Effector CD4-positive, alpha-beta T cell (primary cell): ENCODE results near the gene DIO3.

Source experiments
- DNase-seq: peaks from one replicate; pipeline ENCODE4 v3.0.0-alpha.2; 2020

Gene DIO3

DNA sequence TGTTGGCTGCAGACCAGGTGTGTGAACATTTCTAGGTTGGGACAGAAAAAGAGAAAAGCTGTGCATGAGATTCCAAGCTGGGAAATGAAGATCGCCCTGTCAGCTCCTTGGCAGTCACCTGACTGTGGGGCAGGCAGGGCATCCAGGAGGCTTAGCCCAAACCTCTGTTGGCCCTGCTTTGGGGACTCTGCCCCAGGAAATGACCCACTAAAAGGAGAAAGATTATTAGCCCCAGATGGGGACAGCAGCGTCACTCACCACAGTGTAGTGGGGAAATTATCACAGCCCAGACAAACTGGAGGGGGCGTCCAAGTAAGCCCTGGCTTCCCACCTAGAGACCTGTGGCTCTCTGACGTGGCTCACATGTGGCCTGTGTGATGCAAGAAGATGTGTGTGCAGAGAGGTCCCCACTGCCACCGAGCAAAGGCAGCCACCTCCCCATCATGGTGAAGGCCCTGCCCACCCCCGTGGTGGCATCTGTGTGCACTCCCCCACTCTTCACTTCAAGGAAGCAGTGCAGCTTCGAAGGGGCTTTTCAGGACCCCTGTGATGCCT is 39.1 kb downstream of the DIO3 start:
- DNase-seq, result no peak

- no peak for DNase-seq
Observed at GRCh38 chr14:101600891-101601605, 39.8 kb downstream of the DIO3 start.

DNA sequence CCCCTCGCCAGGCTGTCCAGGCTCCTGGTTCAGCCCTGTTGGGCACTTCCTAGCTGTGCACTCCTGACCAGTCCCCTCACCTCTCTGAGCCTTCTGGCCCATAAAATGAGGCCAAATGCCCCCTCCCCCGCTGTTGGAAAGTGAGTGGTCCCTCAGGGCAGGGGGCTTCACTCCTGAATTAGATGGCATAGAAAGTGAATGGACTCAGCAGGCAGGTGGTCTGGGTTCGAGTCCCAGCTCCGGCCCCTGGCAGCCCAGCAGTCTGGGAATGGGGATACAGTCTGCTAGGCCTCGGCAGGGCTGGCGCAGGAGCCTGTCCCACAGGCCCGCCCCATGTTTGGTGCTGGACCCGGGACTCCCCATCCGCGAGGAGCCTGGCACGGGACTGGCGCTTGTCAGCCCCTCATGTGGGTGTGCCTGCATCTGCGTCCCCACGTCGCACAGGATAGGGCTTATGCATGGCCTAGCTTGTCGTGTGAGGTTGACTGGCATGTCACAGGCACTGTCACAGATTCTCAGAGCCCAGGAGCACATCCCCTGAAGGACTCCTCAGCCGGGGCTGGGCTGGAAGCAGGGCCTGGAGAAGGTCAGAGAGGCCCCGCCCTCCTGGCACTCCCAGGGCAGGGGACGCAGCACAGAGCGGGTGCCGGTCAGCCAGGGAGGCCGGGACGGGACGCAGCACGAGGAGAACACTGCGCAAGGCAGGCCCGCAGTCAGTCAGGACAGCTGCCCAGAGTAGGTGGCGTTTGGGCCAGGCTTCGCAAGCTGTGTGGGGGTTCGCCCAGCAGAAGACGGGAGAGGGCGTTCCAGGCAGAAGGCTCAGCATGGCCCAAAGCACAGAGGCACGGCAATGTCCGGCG is 40.5 kb downstream of the DIO3 start:
- DNase-seq, result no peak

- DNase-seq, result no peak
Observed at GRCh38 chr14:101602466-101602840, 41.2 kb downstream of the DIO3 start.

DNA sequence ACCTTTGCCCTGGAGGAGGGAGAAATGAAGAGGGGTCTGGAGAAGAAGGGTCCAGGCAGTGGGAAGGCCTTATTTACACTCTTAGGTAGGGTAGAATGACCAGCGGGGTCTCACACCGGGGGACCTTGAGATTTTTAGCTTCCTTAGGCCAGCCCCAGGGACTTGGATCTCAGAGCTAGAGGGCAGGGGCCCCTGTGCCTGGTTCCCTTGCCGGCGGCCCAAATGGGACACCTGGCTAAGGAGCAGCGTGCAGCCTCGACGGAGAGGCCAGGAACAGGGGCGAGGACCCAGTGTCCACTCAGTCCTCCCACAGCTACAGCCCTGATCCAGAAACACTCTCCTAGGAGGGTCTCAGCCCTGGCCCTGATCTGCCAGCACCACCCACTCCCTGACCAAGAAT is 41.8 kb downstream of the DIO3 start:
- no peak for DNase-seq

DNA sequence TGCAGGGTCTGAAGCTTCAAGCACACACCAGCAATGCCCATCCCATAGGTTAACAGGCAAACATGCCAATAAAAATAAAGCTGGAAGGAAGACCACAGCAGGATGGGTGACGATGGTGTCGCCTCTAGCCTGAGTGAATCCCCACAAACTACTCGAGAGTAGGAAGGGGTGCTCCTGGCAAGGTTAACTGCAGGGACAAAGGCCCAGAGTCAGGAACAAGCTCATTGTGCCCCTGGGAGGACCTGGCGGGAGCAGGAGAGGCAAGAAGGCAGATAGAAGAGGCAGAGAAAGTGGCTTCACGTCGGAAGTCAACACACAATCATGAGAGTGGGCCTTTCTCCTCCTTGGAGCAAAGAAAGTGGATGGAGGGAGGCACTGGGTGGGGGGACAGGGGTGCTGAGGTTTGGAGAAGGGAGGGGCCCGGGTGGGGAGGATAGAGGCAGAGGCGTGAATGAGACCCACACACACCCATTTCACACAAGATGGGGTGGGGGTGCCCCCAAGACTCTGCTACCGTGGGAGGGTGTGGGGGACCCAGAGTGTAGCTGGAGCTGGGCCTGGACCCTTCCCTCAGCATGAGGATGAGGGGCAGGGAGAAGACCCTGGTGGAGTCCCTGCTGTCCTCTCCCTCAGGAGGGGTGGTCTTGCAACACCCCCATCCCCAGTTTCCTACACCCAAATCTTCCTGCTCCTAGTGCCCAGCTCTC is 43.1 kb downstream of the DIO3 start:
- DNase-seq, result no peak

DNA sequence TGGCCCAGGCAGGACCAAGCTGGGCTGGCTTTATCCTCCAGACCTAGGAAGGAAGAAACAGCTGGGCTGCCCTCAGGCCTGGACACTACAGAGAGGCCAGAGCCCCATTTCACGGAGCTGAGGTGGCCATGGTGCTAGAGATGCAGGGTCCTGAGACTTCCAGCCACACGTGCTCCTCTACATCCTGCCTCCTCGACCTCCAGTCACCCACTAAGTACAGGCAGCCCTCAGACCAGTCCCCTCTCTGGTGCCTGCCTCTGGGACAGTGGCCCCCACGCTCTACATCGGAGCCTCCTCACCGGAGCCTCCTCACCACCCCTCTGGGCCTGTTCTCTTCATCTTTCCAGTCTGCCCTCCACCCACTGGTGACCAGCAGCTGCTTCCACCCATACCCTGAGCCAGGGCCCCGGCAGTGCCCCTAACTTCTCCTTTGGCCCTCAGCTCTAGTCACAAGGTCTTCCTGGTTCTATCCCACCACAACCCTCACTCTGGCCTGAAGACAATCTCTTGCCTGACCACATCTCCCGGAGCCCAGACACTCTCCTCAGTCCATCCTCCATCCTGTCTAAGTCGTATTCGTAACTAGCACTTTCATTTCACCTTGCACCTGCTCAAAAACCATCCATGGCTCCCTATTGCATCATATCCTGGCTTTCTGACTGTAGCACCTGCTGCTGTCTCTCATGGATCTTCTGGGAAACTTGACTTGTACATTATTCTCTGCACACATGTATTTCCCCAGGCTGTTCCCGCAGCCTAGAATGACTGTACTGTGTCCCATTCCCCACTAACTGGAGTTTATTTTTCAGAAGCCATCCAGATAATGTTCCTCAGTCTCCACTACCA is 43.9 kb downstream of the DIO3 start:
- DNase-seq, result no peak

- no peak for DNase-seq
Observed at GRCh38 chr14:101605836-101606235, 44.5 kb downstream of the DIO3 start.
